GM12878 (cell line): ENCODE results near the gene COL23A1.
A peak's percentile ranks its signal among the peaks of the same experiment; 100 is the strongest.

Experiments used
- BACH1 ChIP-seq: fragments of 450-650 bp; IDR thresholded peaks from 2 replicates; pipeline ENCODE4 v1.6.1; 2017; ENCODE audit warnings: mild to moderate bottlenecking, borderline replicate concordance
- BCL11A ChIP-seq: IDR thresholded peaks from 2 replicates; pipeline ENCODE4 v1.6.1; 2011; ENCODE audit warnings: low read depth, low read length
- CEBPB ChIP-seq, 2 experiments: fragments of 150-350 bp in 1 of 2; IDR thresholded peaks; 2 replicates each; pipeline ENCODE4 v1.6.1; 2012 to 2014; ENCODE audit warnings: low read depth in 2 of 2, low read length in 2 of 2, borderline replicate concordance in 1 of 2, inconsistent platforms in 1 of 2
- CHD4 ChIP-seq: fragments of 200-600 bp; sonication (generic); IDR thresholded peaks from 2 replicates; pipeline ENCODE4 v1.6.1; 2016; ENCODE audit warnings: mild to moderate bottlenecking
- EP300 ChIP-seq, 2 experiments: fragments of 150-350 bp in 1 of 2; IDR thresholded peaks; 2 replicates each; pipeline ENCODE4 v1.6.1; 2011 to 2012; ENCODE audit warnings: low read depth in 2 of 2, low read length in 2 of 2, borderline replicate concordance in 1 of 2, improper control_type of control experiment in 1 of 2, inconsistent platforms in 1 of 2; ENCODE audit not compliant: control insufficient read depth in 1 of 2
- FOXK2 ChIP-seq: fragments of 450-650 bp; IDR thresholded peaks from 2 replicates; pipeline ENCODE4 v1.6.1; 2017; ENCODE audit warnings: mild to moderate bottlenecking, moderate library complexity
- JUND ChIP-seq: IDR thresholded peaks from 2 replicates; pipeline ENCODE4 v1.6.1; 2012; ENCODE audit warnings: low read depth, mild to moderate bottlenecking, low read length, improper control_type of control experiment, moderate library complexity
- MXI1 ChIP-seq: fragments of 150-350 bp; IDR thresholded peaks from 2 replicates; pipeline ENCODE4 v1.6.1; 2011; ENCODE audit warnings: low read depth, mild to moderate bottlenecking, inconsistent platforms, low read length, improper control_type of control experiment
- ZBED1 ChIP-seq: IDR thresholded peaks from 2 replicates; pipeline ENCODE4 v1.6.1; 2016; ENCODE audit warnings: borderline replicate concordance
- TF ChIP-seq, protein P1 (sequence below), 3 experiments: IDR thresholded peaks in 2 of 3; conservative IDR thresholded peaks in 1 of 3; 2 replicates each; pipeline ENCODE4 v1.5.1; 2011; ENCODE audit warnings: low read depth in 3 of 3, low read length in 3 of 3, mild to moderate bottlenecking in 3 of 3, control low read depth in 2 of 3, moderate library complexity in 2 of 3, inconsistent platforms in 1 of 3, mixed read lengths in 1 of 3; ENCODE audit not compliant: control insufficient read depth in 2 of 3, insufficient read depth in 1 of 3; ENCODE audit errors: extremely low read depth in 1 of 3
- TF ChIP-seq, protein P2 (sequence below): IDR thresholded peaks from 2 replicates; pipeline ENCODE4 v1.6.1; 2012; ENCODE audit warnings: mild to moderate bottlenecking, low read depth, low read length
- TF ChIP-seq, protein P3 (sequence below): IDR thresholded peaks from 2 replicates; pipeline ENCODE4 v1.6.1; 2012; ENCODE audit warnings: low read depth, low read length, improper control_type of control experiment
- TF ChIP-seq, protein P4 (sequence below): fragments of 450-650 bp; formaldehyde crosslinking; IDR thresholded peaks from 2 replicates; pipeline ENCODE4 v1.4.0; 2022; ENCODE audit warnings: mild to moderate bottlenecking, moderate library complexity

DNA sequence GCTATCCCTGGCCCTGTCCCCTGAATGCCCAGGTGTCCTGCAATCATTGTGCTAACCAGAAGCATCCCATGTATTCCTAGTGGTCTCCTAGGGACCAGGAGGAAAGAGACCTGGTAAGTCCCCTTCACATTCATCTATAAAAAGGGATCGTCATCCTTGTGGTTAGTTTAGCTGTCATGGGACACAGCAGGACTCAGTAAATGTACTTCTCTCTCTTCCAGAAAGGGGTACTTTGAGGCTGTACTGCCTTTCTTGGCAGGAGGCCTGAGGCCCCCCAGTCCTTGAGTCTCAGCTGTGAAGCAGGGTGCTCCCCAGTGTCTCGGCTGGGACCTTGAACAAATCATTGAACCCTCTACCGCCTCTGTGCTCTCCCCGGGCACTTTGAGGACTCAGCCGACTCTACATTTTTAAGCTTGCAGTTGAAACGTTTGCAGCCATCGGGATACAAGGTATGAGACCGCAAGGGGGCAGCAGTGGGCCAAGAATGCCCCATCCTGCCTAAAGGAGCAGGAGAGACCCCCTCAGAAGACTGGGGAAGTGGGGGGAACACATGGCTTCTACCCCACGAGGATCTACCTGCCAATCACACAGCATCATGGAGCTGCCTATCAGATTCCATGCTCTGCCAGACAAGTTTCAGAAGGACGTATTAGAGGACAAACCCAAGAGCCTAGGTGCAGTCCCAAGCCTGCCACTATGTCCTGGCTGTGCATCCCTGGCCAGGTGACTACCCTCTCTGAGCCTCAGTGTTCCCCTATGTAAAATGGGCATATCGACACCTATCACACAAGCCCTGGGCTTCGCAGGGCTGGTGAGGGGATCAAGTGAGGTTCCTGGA lies 355.2 kb downstream of the COL23A1 start:
- TF ChIP-seq, protein P1, sequence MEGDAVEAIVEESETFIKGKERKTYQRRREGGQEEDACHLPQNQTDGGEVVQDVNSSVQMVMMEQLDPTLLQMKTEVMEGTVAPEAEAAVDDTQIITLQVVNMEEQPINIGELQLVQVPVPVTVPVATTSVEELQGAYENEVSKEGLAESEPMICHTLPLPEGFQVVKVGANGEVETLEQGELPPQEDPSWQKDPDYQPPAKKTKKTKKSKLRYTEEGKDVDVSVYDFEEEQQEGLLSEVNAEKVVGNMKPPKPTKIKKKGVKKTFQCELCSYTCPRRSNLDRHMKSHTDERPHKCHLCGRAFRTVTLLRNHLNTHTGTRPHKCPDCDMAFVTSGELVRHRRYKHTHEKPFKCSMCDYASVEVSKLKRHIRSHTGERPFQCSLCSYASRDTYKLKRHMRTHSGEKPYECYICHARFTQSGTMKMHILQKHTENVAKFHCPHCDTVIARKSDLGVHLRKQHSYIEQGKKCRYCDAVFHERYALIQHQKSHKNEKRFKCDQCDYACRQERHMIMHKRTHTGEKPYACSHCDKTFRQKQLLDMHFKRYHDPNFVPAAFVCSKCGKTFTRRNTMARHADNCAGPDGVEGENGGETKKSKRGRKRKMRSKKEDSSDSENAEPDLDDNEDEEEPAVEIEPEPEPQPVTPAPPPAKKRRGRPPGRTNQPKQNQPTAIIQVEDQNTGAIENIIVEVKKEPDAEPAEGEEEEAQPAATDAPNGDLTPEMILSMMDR (IDR thresholded peaks at IDR 0.05 in 2 of 3, conservative IDR thresholded peaks at IDR 0.05 in 1 of 3; ENCODE audit: control insufficient read depth in 2 of 3, extremely low read depth in 1 of 3, insufficient read depth in 1 of 3, low read depth in 3 of 3, low read length in 3 of 3): peak; percentile 78 to 85 (median 81)
- TF ChIP-seq, protein P2, sequence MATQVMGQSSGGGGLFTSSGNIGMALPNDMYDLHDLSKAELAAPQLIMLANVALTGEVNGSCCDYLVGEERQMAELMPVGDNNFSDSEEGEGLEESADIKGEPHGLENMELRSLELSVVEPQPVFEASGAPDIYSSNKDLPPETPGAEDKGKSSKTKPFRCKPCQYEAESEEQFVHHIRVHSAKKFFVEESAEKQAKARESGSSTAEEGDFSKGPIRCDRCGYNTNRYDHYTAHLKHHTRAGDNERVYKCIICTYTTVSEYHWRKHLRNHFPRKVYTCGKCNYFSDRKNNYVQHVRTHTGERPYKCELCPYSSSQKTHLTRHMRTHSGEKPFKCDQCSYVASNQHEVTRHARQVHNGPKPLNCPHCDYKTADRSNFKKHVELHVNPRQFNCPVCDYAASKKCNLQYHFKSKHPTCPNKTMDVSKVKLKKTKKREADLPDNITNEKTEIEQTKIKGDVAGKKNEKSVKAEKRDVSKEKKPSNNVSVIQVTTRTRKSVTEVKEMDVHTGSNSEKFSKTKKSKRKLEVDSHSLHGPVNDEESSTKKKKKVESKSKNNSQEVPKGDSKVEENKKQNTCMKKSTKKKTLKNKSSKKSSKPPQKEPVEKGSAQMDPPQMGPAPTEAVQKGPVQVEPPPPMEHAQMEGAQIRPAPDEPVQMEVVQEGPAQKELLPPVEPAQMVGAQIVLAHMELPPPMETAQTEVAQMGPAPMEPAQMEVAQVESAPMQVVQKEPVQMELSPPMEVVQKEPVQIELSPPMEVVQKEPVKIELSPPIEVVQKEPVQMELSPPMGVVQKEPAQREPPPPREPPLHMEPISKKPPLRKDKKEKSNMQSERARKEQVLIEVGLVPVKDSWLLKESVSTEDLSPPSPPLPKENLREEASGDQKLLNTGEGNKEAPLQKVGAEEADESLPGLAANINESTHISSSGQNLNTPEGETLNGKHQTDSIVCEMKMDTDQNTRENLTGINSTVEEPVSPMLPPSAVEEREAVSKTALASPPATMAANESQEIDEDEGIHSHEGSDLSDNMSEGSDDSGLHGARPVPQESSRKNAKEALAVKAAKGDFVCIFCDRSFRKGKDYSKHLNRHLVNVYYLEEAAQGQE: no peak
- TF ChIP-seq, protein P3, sequence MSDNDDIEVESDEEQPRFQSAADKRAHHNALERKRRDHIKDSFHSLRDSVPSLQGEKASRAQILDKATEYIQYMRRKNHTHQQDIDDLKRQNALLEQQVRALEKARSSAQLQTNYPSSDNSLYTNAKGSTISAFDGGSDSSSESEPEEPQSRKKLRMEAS: no peak
- TF ChIP-seq ZBED1: no peak
- no peak for TF ChIP-seq FOXK2
- no peak for TF ChIP-seq MXI1
- TF ChIP-seq, protein P4, sequence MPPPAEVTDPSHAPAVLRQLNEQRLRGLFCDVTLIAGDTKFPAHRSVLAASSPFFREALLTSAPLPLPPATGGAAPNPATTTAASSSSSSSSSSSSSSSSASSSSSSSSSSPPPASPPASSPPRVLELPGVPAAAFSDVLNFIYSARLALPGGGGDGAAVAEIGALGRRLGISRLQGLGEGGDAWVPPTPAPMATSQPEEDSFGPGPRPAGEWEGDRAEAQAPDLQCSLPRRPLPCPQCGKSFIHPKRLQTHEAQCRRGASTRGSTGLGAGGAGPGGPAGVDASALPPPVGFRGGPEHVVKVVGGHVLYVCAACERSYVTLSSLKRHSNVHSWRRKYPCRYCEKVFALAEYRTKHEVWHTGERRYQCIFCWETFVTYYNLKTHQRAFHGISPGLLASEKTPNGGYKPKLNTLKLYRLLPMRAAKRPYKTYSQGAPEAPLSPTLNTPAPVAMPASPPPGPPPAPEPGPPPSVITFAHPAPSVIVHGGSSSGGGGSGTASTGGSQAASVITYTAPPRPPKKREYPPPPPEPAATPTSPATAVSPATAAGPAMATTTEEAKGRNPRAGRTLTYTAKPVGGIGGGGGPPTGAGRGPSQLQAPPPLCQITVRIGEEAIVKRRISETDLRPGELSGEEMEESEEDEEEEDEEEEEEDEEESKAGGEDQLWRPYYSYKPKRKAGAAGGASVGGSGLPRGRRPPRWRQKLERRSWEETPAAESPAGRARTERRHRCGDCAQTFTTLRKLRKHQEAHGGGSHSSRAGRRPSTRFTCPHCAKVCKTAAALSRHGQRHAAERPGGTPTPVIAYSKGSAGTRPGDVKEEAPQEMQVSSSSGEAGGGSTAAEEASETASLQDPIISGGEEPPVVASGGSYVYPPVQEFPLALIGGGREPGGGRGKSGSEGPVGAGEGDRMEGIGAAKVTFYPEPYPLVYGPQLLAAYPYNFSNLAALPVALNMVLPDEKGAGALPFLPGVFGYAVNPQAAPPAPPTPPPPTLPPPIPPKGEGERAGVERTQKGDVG (CRISPR knock-in tag): no peak
- TF ChIP-seq BACH1: no peak
- no peak for TF ChIP-seq EP300 (IDR thresholded peaks at IDR 0.05; ENCODE audit: borderline replicate concordance in 1 of 2, control insufficient read depth in 1 of 2, low read depth in 2 of 2, low read length in 2 of 2)
- TF ChIP-seq JUND: no peak
- TF ChIP-seq CEBPB (IDR thresholded peaks at IDR 0.05; ENCODE audit: borderline replicate concordance in 1 of 2, low read depth in 2 of 2, low read length in 2 of 2): no peak
- TF ChIP-seq BCL11A: no peak
- no peak for TF ChIP-seq CHD4
